IMR-90 (cell line): ENCODE results near the gene ERVFRD-1. TPM values are rescaled to one million over a fixed set of nuclear protein-coding genes. Genes with fewer than 3 reads are reported as not detected.

Experiments
- ATAC-seq: fragments of 200-7000 bp; cut with Tn5 transposase; 2 replicates; pipeline ENCODE4 v1.9.1; 2020; ENCODE audit warnings: low read depth, mild to moderate bottlenecking, moderate library complexity
- BruUV-seq: library from RNA; stranded (reverse); fragments of 400-500 nt; replicated peaks from 2 replicates; lab custom pipeline; 2021; lab: Mats Ljungman, UMichigan
- CTCF ChIA-PET: fragments of 300-600 bp; formaldehyde crosslinking; extraction: SDS; loops from one replicate; lab custom pipeline; 2021; ENCODE audit warnings: antibody characterized with exemption; lab: Yijun Ruan, JAX
- POLR2A ChIA-PET: fragments of 300-600 bp; sonication (Branson Sonifier 250); formaldehyde crosslinking; loops from one replicate; lab custom pipeline; 2022; ENCODE audit warnings: antibody characterized with exemption; ENCODE audit not compliant: unreplicated experiment; lab: Charles Lee
- DNase-seq: peaks from one replicate; pipeline ENCODE4 v3.0.0; 2013
- H2AFZ ChIP-seq: replicated peaks from 2 replicates; pipeline ENCODE3; 2013; ENCODE audit warnings: low read length, mild to moderate bottlenecking; ENCODE audit not compliant: poor library complexity
- H2AK5ac ChIP-seq: 2 replicates; pipeline ENCODE4 v1.6.1; 2013; ENCODE audit warnings: low read depth, low read length, inconsistent platforms
- H2AK9ac ChIP-seq: replicated peaks from 2 replicates; pipeline ENCODE3; 2013; ENCODE audit warnings: mild to moderate bottlenecking, low read depth, low read length, moderate library complexity; ENCODE audit not compliant: poor library complexity
- H2BK120ac ChIP-seq: 2 replicates; pipeline ENCODE4 v1.6.1; 2013; ENCODE audit warnings: low read depth, low read length, inconsistent platforms
- H2BK15ac ChIP-seq: 3 replicates; pipeline ENCODE4 v1.6.1; 2013; ENCODE audit warnings: low read depth, low read length, inconsistent platforms
- H2BK20ac ChIP-seq: 2 replicates; pipeline ENCODE4 v1.6.1; 2013; ENCODE audit warnings: low read depth, mild to moderate bottlenecking, inconsistent platforms, low read length, moderate library complexity
- H2BK5ac ChIP-seq: 2 replicates; pipeline ENCODE4 v1.6.1; 2013; ENCODE audit warnings: mild to moderate bottlenecking, low read depth, low read length, inconsistent platforms; ENCODE audit not compliant: poor library complexity, severe bottlenecking
- H3K14ac ChIP-seq: replicated peaks from 2 replicates; pipeline ENCODE4 v1.6.1; 2013; ENCODE audit warnings: low read depth, low read length, inconsistent platforms
- H3K18ac ChIP-seq: 2 replicates; pipeline ENCODE4 v1.6.1; 2013; ENCODE audit warnings: low read depth, low read length, control low read depth
- H3K23ac ChIP-seq: 2 replicates; pipeline ENCODE4 v1.6.1; 2013; ENCODE audit warnings: low read depth, low read length, inconsistent platforms
- H3K27ac ChIP-seq: 2 replicates; pipeline ENCODE4 v1.5.1; 2013; ENCODE audit warnings: mild to moderate bottlenecking, control low read depth, low read length; ENCODE audit not compliant: insufficient read depth
- H3K27me3 ChIP-seq: 2 replicates; pipeline ENCODE4 v1.6.1; 2013; ENCODE audit warnings: low read length; ENCODE audit not compliant: control insufficient read depth, insufficient read depth
- H3K36me3 ChIP-seq: 2 replicates; pipeline ENCODE4 v1.6.1; 2013; ENCODE audit warnings: low read length, mixed read lengths; ENCODE audit not compliant: control insufficient read depth, insufficient read depth
- H3K4ac ChIP-seq: 2 replicates; pipeline ENCODE4 v1.6.1; 2013; ENCODE audit warnings: low read depth, low read length, inconsistent platforms
- H3K4me1 ChIP-seq: 2 replicates; pipeline ENCODE4 v1.6.1; 2013; ENCODE audit warnings: low read length, mixed read lengths; ENCODE audit not compliant: control insufficient read depth, insufficient read depth
- H3K4me2 ChIP-seq: 2 replicates; pipeline ENCODE4 v1.6.1; 2013; ENCODE audit warnings: low read depth, mild to moderate bottlenecking, control low read depth, low read length, moderate library complexity
- H3K4me3 ChIP-seq: 2 replicates; pipeline ENCODE4 v1.5.1; 2013; ENCODE audit warnings: low read depth, mild to moderate bottlenecking, control low read depth, low read length, moderate library complexity; ENCODE audit not compliant: insufficient read depth
- H3K56ac ChIP-seq: 2 replicates; pipeline ENCODE4 v1.6.1; 2013; ENCODE audit warnings: low read length, inconsistent platforms; ENCODE audit not compliant: insufficient read depth; ENCODE audit errors: extremely low read depth
- H3K79me1 ChIP-seq, 2 experiments: 2 replicates each; pipeline ENCODE4 v1.6.1; 2013; ENCODE audit warnings: low read length in 2 of 2, inconsistent platforms in 1 of 2, low read depth in 1 of 2
- H3K9ac ChIP-seq: 2 replicates; pipeline ENCODE4 v1.6.1; 2013; ENCODE audit warnings: low read depth, low read length, control low read depth
- H3K9me1 ChIP-seq: 2 replicates; pipeline ENCODE4 v1.6.1; 2013; ENCODE audit warnings: low read length, inconsistent platforms; ENCODE audit not compliant: insufficient read depth
- H3K9me3 ChIP-seq: 2 replicates; pipeline ENCODE4 v1.6.1; 2013; ENCODE audit warnings: low read length; ENCODE audit not compliant: control insufficient read depth, insufficient read depth
- H4K20me1 ChIP-seq: 2 replicates; pipeline ENCODE4 v1.6.1; 2013; ENCODE audit warnings: low read length, inconsistent platforms; ENCODE audit not compliant: insufficient read depth
- H4K5ac ChIP-seq: 2 replicates; pipeline ENCODE4 v1.6.1; 2013; ENCODE audit warnings: mild to moderate bottlenecking, low read depth, low read length, control low read depth
- H4K8ac ChIP-seq, 2 experiments: 2 replicates each; pipeline ENCODE4 v1.6.1; 2013; ENCODE audit warnings: low read depth in 2 of 2, low read length in 2 of 2, control low read depth in 1 of 2, inconsistent platforms in 1 of 2
- H4K91ac ChIP-seq: 2 replicates; pipeline ENCODE4 v1.6.1; 2013; ENCODE audit warnings: low read depth, low read length, inconsistent platforms; ENCODE audit not compliant: insufficient read depth
- BHLHE40 ChIP-seq: fragments of 150-350 bp; IDR thresholded peaks from 2 replicates; pipeline ENCODE4 v1.6.1; 2016; ENCODE audit warnings: mild to moderate bottlenecking, low read depth, low read length
- CEBPB ChIP-seq: IDR thresholded peaks from 2 replicates; pipeline ENCODE4 v1.6.1; 2012; ENCODE audit warnings: low read depth, low read length, improper control_type of control experiment
- CTCF ChIP-seq: conservative IDR thresholded peaks from 2 replicates; pipeline ENCODE4 v1.5.1; 2012; ENCODE audit warnings: mild to moderate bottlenecking, low read depth, low read length, improper control_type of control experiment
- ELK1 ChIP-seq: fragments of 150-350 bp; IDR thresholded peaks from 2 replicates; pipeline ENCODE4 v1.6.1; 2016; ENCODE audit warnings: low read depth, mild to moderate bottlenecking, low read length, moderate library complexity, borderline replicate concordance
- NFE2L2 ChIP-seq: fragments of 150-350 bp; IDR thresholded peaks from 2 replicates; pipeline ENCODE4 v1.6.1; 2016; ENCODE audit warnings: low read depth, mild to moderate bottlenecking, low read length
- POLR2A ChIP-seq: IDR thresholded peaks from 2 replicates; pipeline ENCODE4 v1.6.1; 2012; ENCODE audit warnings: mild to moderate bottlenecking, low read depth, low read length
- RAD21 ChIP-seq: IDR thresholded peaks from 2 replicates; pipeline ENCODE4 v1.6.1; 2012; ENCODE audit warnings: low read length, improper control_type of control experiment
- SMC3 ChIP-seq: fragments of 150-350 bp; IDR thresholded peaks from 2 replicates; pipeline ENCODE4 v1.6.1; 2016; ENCODE audit warnings: low read depth, mild to moderate bottlenecking, antibody characterized with exemption, low read length, moderate library complexity
- USF2 ChIP-seq: fragments of 150-350 bp; IDR thresholded peaks from 2 replicates; pipeline ENCODE4 v1.6.1; 2017; ENCODE audit warnings: mild to moderate bottlenecking, antibody characterized with exemption, low read length, low read depth
- WGBS, 2 experiments: methylation state at CpG; one replicate each; pipeline versions ENCODE4 v1.1.5 to v1.1.7; 2013; ENCODE audit warnings: missing lambda C conversion rate in 2 of 2; ENCODE audit not compliant: insufficient read length in 1 of 2; ENCODE audit errors: extremely low coverage in 2 of 2; 5-methylcytosine and 5-hydroxymethylcytosine counted together
- dilution Hi-C: fragments of 300-500 bp; cut with HindIII; formaldehyde crosslinking; loops from one replicate; pipeline ENCODE4 v1.14.3; 2018; ENCODE audit warnings: low sequenced_read_pairs; ENCODE audit not compliant: unreplicated experiment
- in situ Hi-C: fragments of 300-500 bp; cut with MboI; formaldehyde crosslinking; loops from 3 replicates; pipeline ENCODE4 v1.14.3; 2019; ENCODE audit warnings: low sequenced_read_pairs, inconsistent platforms, mixed read lengths
- intact Hi-C: fragments of 100-400 bp; cut with micrococcal nuclease; formaldehyde crosslinking; loops from 2 replicates; pipeline ENCODE4 v1.10.0; 2022
- polyA plus RNA-seq, 3 experiments: library from polyadenylated mRNA; depleted of rRNA; stranded (reverse); fragments of >200 nt; gene quantifications; 2 replicates each; pipeline ENCODE4 v1.2.3, GENCODE V29; 2012; ENCODE audit warnings: low replicate concordance in 1 of 3
- total RNA-seq: library from RNA; depleted of rRNA; stranded (reverse); fragments of >200 nt; gene quantifications from 2 replicates; pipeline ENCODE4 v1.2.3, GENCODE V29; 2012

Gene ERVFRD-1
- total and polyA plus RNA-seq, 2 of the 4 experiments (the other 2 are of a cell fraction): not detected

GRCh38 chr6:11146117-11146826, 34.7 kb upstream of the ERVFRD-1 start (continued):
- TF ChIP-seq BHLHE40: no peak

- Histone ChIP-seq H3K4me3 (no peak overlapping the region), H3K27me3 (no peaks in the 10 kb centered on the region), H3K27ac (no peak overlapping the region), H2BK20ac (peak overlapping the region; percentile 72), H2BK15ac (no peak overlapping the region), H3K56ac (no peak overlapping the region), H2AK5ac (0 out of 2 replicates have a peak overlapping the region, but pooled peaks have one; percentile 20), H3K79me1 (peaks cover 0 to 8% of the 10 kb centered on the region in 2 experiments; a peak in 1 of 4 replicates), H4K91ac (no peak overlapping the region), H3K9me3 (no peaks in the 10 kb centered on the region), H3K36me3 (no peaks in the 10 kb centered on the region), H3K14ac (no peak overlapping the region), H3K9ac (no peak overlapping the region), H3K23ac (no peak overlapping the region), H4K5ac (no peak overlapping the region), H2BK5ac (no peak overlapping the region), H3K4me1 (peaks cover 4% of the 10 kb centered on the region; the same call in 1 of the 2 replicates), H3K9me1 (no peaks in the 10 kb centered on the region; the same call in 1 of the 2 replicates), H2AFZ (peak overlapping the region; percentile 34), H2AK9ac (no peak overlapping the region), H4K8ac (no peak overlapping the region), H4K20me1 (peaks cover 5% of the 10 kb centered on the region; the same call in 1 of the 2 replicates), H2BK120ac (peak overlapping the region; percentile 42; the same call in 1 of the 2 replicates), H3K4ac (peak overlapping the region; percentile 38; the same call in 1 of the 2 replicates), H3K4me2 (no peak overlapping the region), H3K18ac (no peak overlapping the region)
- no TSS peak for BruUV-seq
- WGBS, 2 experiments: no CpG with 5 or more reads among the region's 6 CpGs
- TF ChIP-seq CEBPB (no peak), CTCF (peak; percentile 88), SMC3 (peak; percentile 92), ELK1 (no peak), NFE2L2 (no peak), USF2 (no peak), BHLHE40 (no peak), POLR2A (0 out of 2 replicates have a peak, but pooled peaks have one; percentile 49), RAD21 (peak; percentile 96)
- dilution Hi-C loops (no loop called here), in situ Hi-C loops (loop anchor here (5.0 kb wide), 1 partner anchor 353 kb away; no protein-coding TSS in a partner anchor), intact Hi-C loops (loop anchor here (1.0 to 5.0 kb wide), 5 partner anchors 88 to 431 kb away; partner anchors contain the start of gene NEDD9)
- DNase-seq: peak; percentile 72
- ChIA-PET CTCF (interaction anchor here (0.6 to 3.5 kb wide), 3 partner anchors 350 to 356 kb away, joined by 3 to 15 read pairs (median 4); no protein-coding TSS in a partner anchor), POLR2A (no interaction called here)
- ATAC-seq: peak; percentile 76
Observed at GRCh38 chr6:11144393-11144851, 32.9 kb upstream of the ERVFRD-1 start.
